HG03039 (cell line): Measurements from ENCODE around the gene BTRC.
"Not testable (repeated sequence)": the region's sequence is repeated elsewhere in the genome, so short reads cannot be mapped to it uniquely, and the experiment has no call there.

Source experiments
- ATAC-seq: cut with Tn5 transposase; IDR thresholded peaks from one replicate; pipeline ENCODE4 v1.9.1; 2021; ENCODE audit warnings: mild to moderate bottlenecking, moderate library complexity; ENCODE audit not compliant: unreplicated experiment

The BTRC gene

GRCh38 chr10:101577121-101577871 is 223.3 kb downstream of the BTRC start:
- ATAC-seq, result no peak

GRCh38 chr10:101578192-101578591 is 224.2 kb downstream of the BTRC start:
- ATAC-seq, result no peak

GRCh38 chr10:101578803-101579515 is 225.0 kb downstream of the BTRC start:
- ATAC-seq, result no peak

- ATAC-seq, result no peak
Measured at GRCh38 chr10:101579516-101579870, 225.5 kb downstream of the BTRC start.

GRCh38 chr10:101580486-101581399 is 226.8 kb downstream of the BTRC start:
- no peak for ATAC-seq

- no peak for ATAC-seq
Measured at GRCh38 chr10:101585841-101586240, 231.9 kb downstream of the BTRC start.

GRCh38 chr10:101587725-101588653 is 234.0 kb downstream of the BTRC start, which contains the start of the genes DPCD and POLL:
Gene DPCD (plus strand): TSS chr10:101588321. CDS start chr10:101588337, 16 bp downstream.
Gene POLL (minus strand): TSS chr10:101588257. CDS start chr10:101587360, 897 bp downstream.
- ATAC-seq, result peak; percentile 93

GRCh38 chr10:101588879-101589278 is 234.9 kb downstream of the BTRC start:
- ATAC-seq, result no peak

GRCh38 chr10:101593331-101593730 is 239.4 kb downstream of the BTRC start:
- not testable (repeated sequence) for ATAC-seq

GRCh38 chr10:101595591-101596433 is 241.8 kb downstream of the BTRC start:
- no peak for ATAC-seq

GRCh38 chr10:101597091-101597900 is 243.3 kb downstream of the BTRC start:
- no peak for ATAC-seq

- ATAC-seq, result no peak
Measured at GRCh38 chr10:101601541-101601940, 247.6 kb downstream of the BTRC start.

- ATAC-seq, result no peak
Measured at GRCh38 chr10:101602761-101603398, 248.9 kb downstream of the BTRC start.
